ENCODE measurements around the gene UFSP1.
"Not testable (repeated sequence)": the region's sequence is repeated elsewhere in the genome, so short reads cannot be mapped to it uniquely, and the experiment has no call there.

- TF ChIP-seq CTCF, POLR2A, POLR2AphosphoS5 (IDR thresholded peaks at IDR 0.05): not testable (repeated sequence)
Measured at GRCh38 chr7:100935381-100935780, 45.9 kb upstream of the UFSP1 start.

Data from transverse colon (tissue), 4 donors.